H1 (cell line): Measurements from ENCODE around the gene OTOS. TPM values are rescaled to one million over a fixed set of nuclear protein-coding genes. Genes with fewer than 3 reads are reported as not detected.

Source experiments
- CTCF ChIA-PET: fragments of 300-600 bp; sonication (Branson Sonifier 250); formaldehyde crosslinking; loops from one replicate; lab custom pipeline; 2021; ENCODE audit not compliant: partially characterized antibody; lab: Charles Lee
- POLR2A ChIA-PET: fragments of 300-600 bp; sonication (Branson Sonifier 250); formaldehyde crosslinking; loops from one replicate; lab custom pipeline; 2021; ENCODE audit warnings: inconsistent platforms; ENCODE audit not compliant: partially characterized antibody; lab: Charles Lee
- DNase-seq, 2 experiments: peaks; one replicate each; pipeline versions ENCODE4 v3.0.0 to v3.0.0-alpha.2; 2010 to 2022; ENCODE audit warnings: low spot score in 2 of 2, low read depth in 1 of 2, mixed read lengths in 1 of 2
- FAIRE-seq: peaks from 2 replicates; lab custom pipeline; 2011; peaks lifted over from hg19 to GRCh38; lab: Jason Lieb, UNC
- H2AFZ ChIP-seq: 2 replicates; pipeline ENCODE4 v1.8.1; 2012; ENCODE audit warnings: low read length, inconsistent platforms
- H2AK5ac ChIP-seq: 2 replicates; pipeline ENCODE4 v1.6.1; 2013; ENCODE audit warnings: low read depth, low read length
- H2BK120ac ChIP-seq: replicated peaks from 2 replicates; pipeline ENCODE3; 2013; ENCODE audit warnings: low read depth, low read length, inconsistent platforms
- H2BK12ac ChIP-seq: 2 replicates; pipeline ENCODE4 v1.6.1; 2013; ENCODE audit warnings: low read depth, low read length
- H2BK15ac ChIP-seq: 2 replicates; pipeline ENCODE4 v1.6.1; 2013; ENCODE audit warnings: low read length
- H2BK20ac ChIP-seq: 2 replicates; pipeline ENCODE4 v1.6.1; 2013; ENCODE audit warnings: low read length
- H2BK5ac ChIP-seq: 2 replicates; pipeline ENCODE4 v1.6.1; 2013; ENCODE audit warnings: low read depth, low read length
- H3K14ac ChIP-seq: 2 replicates; pipeline ENCODE4 v1.6.1; 2013; ENCODE audit warnings: inconsistent platforms; ENCODE audit not compliant: insufficient read length
- H3K18ac ChIP-seq: 2 replicates; pipeline ENCODE4 v1.6.1; 2013; ENCODE audit warnings: low read length; ENCODE audit errors: extremely low read depth
- H3K23ac ChIP-seq: 2 replicates; pipeline ENCODE4 v1.6.1; 2013; ENCODE audit warnings: inconsistent platforms; ENCODE audit not compliant: insufficient read length
- H3K23me2 ChIP-seq: 2 replicates; pipeline ENCODE4 v1.6.1; 2013; ENCODE audit warnings: low read depth, low read length
- H3K27ac ChIP-seq: 2 replicates; pipeline ENCODE4 v1.6.1; 2011; ENCODE audit warnings: low read depth, low read length, inconsistent platforms
- H3K27me3 ChIP-seq, 4 experiments: replicated peaks in 1 of 4; 1 replicate in 1 of 4; 2 replicates in 3 of 4; pipeline versions ENCODE4 v1.6.1 to v1.8.1; 2011 to 2013; ENCODE audit warnings: low read length in 3 of 4, mild to moderate bottlenecking in 3 of 4, inconsistent platforms in 2 of 4, mixed read lengths in 2 of 4, moderate library complexity in 1 of 4; ENCODE audit not compliant: control insufficient read depth in 3 of 4, insufficient read depth in 3 of 4; ENCODE audit errors: extremely low read depth in 1 of 4
- H3K36me3 ChIP-seq, 4 experiments: 2 replicates each; pipeline versions ENCODE4 v1.6.1 to v1.8.1; 2011 to 2013; ENCODE audit warnings: mild to moderate bottlenecking in 4 of 4, low read length in 3 of 4, moderate library complexity in 2 of 4, control low read depth in 1 of 4, inconsistent platforms in 1 of 4; ENCODE audit not compliant: insufficient read depth in 4 of 4, control insufficient read depth in 2 of 4
- H3K4ac ChIP-seq: replicated peaks from 2 replicates; pipeline ENCODE3; 2013; ENCODE audit warnings: low read length, low read depth, mixed read lengths, inconsistent platforms; ENCODE audit not compliant: insufficient read length
- H3K4me1 ChIP-seq, 4 experiments: replicated peaks in 1 of 4; 1 replicate in 1 of 4; 2 replicates in 3 of 4; pipeline versions ENCODE4 v1.6.1 to v1.8.1; 2011 to 2013; ENCODE audit warnings: low read length in 3 of 4, inconsistent platforms in 2 of 4, mixed read lengths in 1 of 4; ENCODE audit not compliant: insufficient read depth in 4 of 4, control insufficient read depth in 3 of 4
- H3K4me2 ChIP-seq, 2 experiments: 2 replicates each; pipeline versions ENCODE4 v1.6.1 to v1.8.1; 2011 to 2013; ENCODE audit warnings: low read depth in 2 of 2, low read length in 2 of 2, control low read depth in 1 of 2, inconsistent platforms in 1 of 2, mild to moderate bottlenecking in 1 of 2; ENCODE audit not compliant: insufficient read depth in 1 of 2
- H3K4me3 ChIP-seq, 4 experiments: fragments of 200-600, 300-600 bp in 1 of 4; sonication (generic), shearing (Covaris generic), sonication (Bioruptor Twin) in 1 of 4; 2 replicates each; pipeline versions ENCODE4 v1.5.1 to v1.8.1; 2011 to 2016; ENCODE audit warnings: low read length in 4 of 4, low read depth in 3 of 4, control low read depth in 2 of 4, inconsistent platforms in 2 of 4, mild to moderate bottlenecking in 2 of 4, mixed read lengths in 1 of 4, moderate library complexity in 1 of 4; ENCODE audit not compliant: insufficient read depth in 2 of 4; ENCODE audit errors: extremely low read depth in 1 of 4
- H3K56ac ChIP-seq: replicated peaks from 2 replicates; pipeline ENCODE3; 2013; ENCODE audit warnings: low read depth, mild to moderate bottlenecking, mixed read lengths, low read length, inconsistent platforms; ENCODE audit not compliant: insufficient read length
- H3K79me1 ChIP-seq: 2 replicates; pipeline ENCODE4 v1.6.1; 2013; ENCODE audit warnings: low read depth, low read length, control low read depth
- H3K79me2 ChIP-seq, 2 experiments: 2 replicates each; pipeline versions ENCODE4 v1.6.1 to v1.8.1; 2012 to 2013; ENCODE audit warnings: low read length in 2 of 2, mild to moderate bottlenecking in 2 of 2, inconsistent platforms in 1 of 2; ENCODE audit not compliant: insufficient read depth in 2 of 2, control insufficient read depth in 1 of 2
- H3K9ac ChIP-seq, 4 experiments: replicated peaks in 1 of 4; 1 replicate in 1 of 4; 2 replicates in 3 of 4; pipeline versions ENCODE4 v1.6.1 to v1.8.1; 2011 to 2013; ENCODE audit warnings: low read depth in 3 of 4, low read length in 3 of 4, control low read depth in 2 of 4, mild to moderate bottlenecking in 2 of 4, moderate library complexity in 2 of 4, inconsistent platforms in 1 of 4; ENCODE audit errors: extremely low read depth in 1 of 4
- H3K9me3 ChIP-seq, 2 experiments: 2 replicates each; pipeline versions ENCODE4 v1.6.1 to v1.8.1; 2012 to 2013; ENCODE audit warnings: mild to moderate bottlenecking in 2 of 2, moderate library complexity in 2 of 2, control low read depth in 1 of 2, inconsistent platforms in 1 of 2, low read depth in 1 of 2, low read length in 1 of 2, mixed read lengths in 1 of 2; ENCODE audit not compliant: insufficient read depth in 2 of 2
- H4K20me1 ChIP-seq, 2 experiments: replicated peaks in 1 of 2; 2 replicates each; pipeline versions ENCODE3 to v1.8.1; 2011 to 2013; ENCODE audit warnings: inconsistent platforms in 2 of 2, low read length in 2 of 2, mild to moderate bottlenecking in 1 of 2; ENCODE audit not compliant: insufficient read depth in 2 of 2, control insufficient read depth in 1 of 2
- H4K5ac ChIP-seq: 2 replicates; pipeline ENCODE4 v1.6.1; 2013; ENCODE audit warnings: low read length, low read depth, mixed read lengths, inconsistent platforms; ENCODE audit not compliant: insufficient read length
- H4K8ac ChIP-seq: 2 replicates; pipeline ENCODE4 v1.8.0; 2013; ENCODE audit warnings: mild to moderate bottlenecking, moderate library complexity, low read length, inconsistent platforms; ENCODE audit not compliant: insufficient read depth; ENCODE audit errors: extremely low read depth
- H4K91ac ChIP-seq: replicated peaks from 2 replicates; pipeline ENCODE3; 2013; ENCODE audit warnings: low read length, mixed read lengths, inconsistent platforms; ENCODE audit not compliant: insufficient read length
- BACH1 ChIP-seq: IDR thresholded peaks from 2 replicates; pipeline ENCODE4 v1.6.1; 2012; ENCODE audit warnings: low read length, improper control_type of control experiment
- EP300 ChIP-seq, 2 experiments: IDR thresholded peaks; 1 replicate in 1 of 2; 2 replicates in 1 of 2; pipeline ENCODE4 v1.6.1; 2011 to 2012; ENCODE audit warnings: low read depth in 2 of 2, low read length in 2 of 2, mild to moderate bottlenecking in 2 of 2, borderline replicate concordance in 1 of 2, inconsistent platforms in 1 of 2, moderate library complexity in 1 of 2
- HDAC6 ChIP-seq: IDR thresholded peaks from one replicate; pipeline ENCODE4 v1.7.1; 2012; ENCODE audit warnings: low read depth, mild to moderate bottlenecking, inconsistent platforms, low read length, moderate library complexity
- KDM1A ChIP-seq: fragments of 200-600, 300-600 bp; sonication (generic); IDR thresholded peaks from 2 replicates; pipeline ENCODE4 v1.7.1; 2016; ENCODE audit warnings: mild to moderate bottlenecking, low read length, borderline replicate concordance
- MAFK ChIP-seq: IDR thresholded peaks from 2 replicates; pipeline ENCODE4 v1.6.1; 2012; ENCODE audit warnings: low read depth, mild to moderate bottlenecking, improper control_type of control experiment, low read length
- PHF8 ChIP-seq: fragments of 200-600 bp; sonication (generic); conservative IDR thresholded peaks from 2 replicates; pipeline ENCODE4 v1.7.1; 2012; ENCODE audit warnings: low read depth, mild to moderate bottlenecking, inconsistent platforms, low read length, moderate library complexity
- POLR2A ChIP-seq, 2 experiments: IDR thresholded peaks; 1 replicate in 1 of 2; 2 replicates in 1 of 2; pipeline ENCODE4 v1.6.1; 2011; ENCODE audit warnings: low read depth in 2 of 2, low read length in 2 of 2, mild to moderate bottlenecking in 2 of 2; ENCODE audit errors: control extremely low read depth in 1 of 2
- SIX5 ChIP-seq: IDR thresholded peaks from 2 replicates; pipeline ENCODE4 v1.6.1; 2011; ENCODE audit warnings: mild to moderate bottlenecking, low read depth, low read length
- SP2 ChIP-seq: IDR thresholded peaks from 2 replicates; pipeline ENCODE4 v1.6.1; 2012; ENCODE audit warnings: mild to moderate bottlenecking, low read length, inconsistent platforms
- SUZ12 ChIP-seq: fragments of 200-600 bp; sonication (generic); IDR thresholded peaks from 2 replicates; pipeline ENCODE4 v1.6.1; 2012; ENCODE audit warnings: mild to moderate bottlenecking, inconsistent platforms, low read length, moderate library complexity, mixed read lengths
- TAF1 ChIP-seq: IDR thresholded peaks from 2 replicates; pipeline ENCODE4 v1.6.1; 2011; ENCODE audit warnings: mild to moderate bottlenecking, low read depth, low read length
- TEAD4 ChIP-seq: IDR thresholded peaks from 2 replicates; pipeline ENCODE4 v1.6.1; 2012; ENCODE audit warnings: low read depth, low read length, inconsistent platforms, mixed read lengths
- WGBS, 2 experiments: shearing (Covaris generic) in 1 of 2; methylation state at CpG; one replicate each; pipeline versions ENCODE4 v1.1.6 to v1.1.7; 2013 to 2015; ENCODE audit warnings: low lambda C conversion rate in 2 of 2, mixed read lengths in 2 of 2, inconsistent platforms in 1 of 2, low coverage in 1 of 2, missing lambda C conversion rate in 1 of 2; ENCODE audit not compliant: insufficient replicate concordance in 2 of 2, insufficient coverage in 1 of 2, insufficient read length in 1 of 2; ENCODE audit errors: extremely low coverage in 1 of 2, missing lambda C conversion rate in 1 of 2; 5-methylcytosine and 5-hydroxymethylcytosine counted together
- polyA plus RNA-seq, 7 experiments: library from polyadenylated mRNA; depleted of rRNA in 3 of 7; stranded (reverse) in 5 of 7; unstranded in 2 of 7; fragments of >200 nt in 5 of 7; fragments of 200-250 nt in 2 of 7; gene quantifications; 1 replicate in 5 of 7; 2 replicates in 1 of 7; 4 replicates in 1 of 7; pipeline versions ENCODE4 v1.2.1 to v1.2.3, GENCODE V29; 2011 to 2013; ENCODE audit warnings: missing spikeins in 2 of 7, mixed read lengths in 2 of 7
- total RNA-seq: library from RNA; stranded (reverse); fragmentation: NEBNext Ultra II Directional; extraction: Animal tissue kit (Norgen Biotek cat#: 25700); gene quantifications from 2 replicates; pipeline ENCODE4 v1.2.1, GENCODE V29; 2021

OTOS gene
- total and polyA plus RNA-seq, 2 of the 8 experiments (the other 6 are each of a cell fraction or from before 2014, with no cell fraction given), result 0.17 TPM; not detected in 1

DNA sequence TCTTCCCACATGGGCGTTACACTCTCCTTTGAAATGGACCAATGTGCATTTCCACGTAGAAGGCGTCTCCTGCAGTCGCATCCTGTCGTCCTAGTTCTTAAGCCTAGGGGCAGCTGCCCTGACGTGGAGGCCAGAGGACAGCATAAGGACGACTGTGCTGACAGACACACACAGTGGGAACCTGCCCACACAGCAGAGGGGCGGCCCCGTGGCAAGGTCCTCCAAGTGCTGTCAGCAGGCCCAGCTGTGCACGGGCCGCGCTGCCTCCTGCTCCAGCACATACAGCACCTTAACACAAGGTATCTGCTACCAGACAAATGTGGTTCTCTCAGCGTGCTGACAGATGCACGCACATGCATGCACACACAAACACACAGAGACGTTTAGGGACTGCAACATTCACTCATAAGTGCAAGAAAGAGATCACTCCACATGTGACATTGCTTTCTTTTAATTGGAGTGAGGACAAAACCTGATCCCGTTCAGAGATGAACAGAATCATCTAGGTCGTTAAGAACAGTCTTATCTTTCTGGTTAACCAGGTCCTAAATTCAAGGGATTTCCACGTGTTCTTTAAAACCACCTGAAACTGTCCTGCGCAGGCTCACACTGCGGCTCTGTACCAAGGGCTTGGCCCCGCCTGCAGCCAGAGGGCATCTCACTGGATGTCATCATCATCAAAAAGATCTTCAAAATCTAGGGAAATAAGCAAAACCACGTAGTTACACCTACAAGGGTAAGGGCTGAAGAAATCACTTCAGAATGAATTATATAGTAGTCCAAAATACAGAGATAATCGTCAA, 9.9 kb downstream of the OTOS start:
- FAIRE-seq, result no peak
- no peak overlapping the region for H3K4ac ChIP-seq
- TF ChIP-seq SIX5, result no peak
- TF ChIP-seq POLR2A (IDR thresholded peaks at IDR 0.05; ENCODE audit: control extremely low read depth in 1 of 2, low read depth in 2 of 2, low read length in 2 of 2), result no peak
- TF ChIP-seq KDM1A, result no peak
- TF ChIP-seq HDAC6, result no peak
- no peak for TF ChIP-seq TAF1
- TF ChIP-seq MAFK, result no peak
- no peak for TF ChIP-seq SP2
- TF ChIP-seq EP300 (IDR thresholded peaks at IDR 0.05; ENCODE audit: borderline replicate concordance in 1 of 2, low read depth in 2 of 2, low read length in 2 of 2), result no peak
- no peak for TF ChIP-seq TEAD4
- TF ChIP-seq BACH1, result no peak
- TF ChIP-seq SUZ12, result no peak
- no peak for TF ChIP-seq PHF8

More for the DNA sequence above, 9.9 kb downstream of the OTOS start:
- Histone ChIP-seq H3K14ac (no peak overlapping the region), H3K27ac (no peak overlapping the region), H4K5ac (no peak overlapping the region), H2BK12ac (no peak overlapping the region), H3K36me3 (peaks cover 22 to 65% (median 58%) of the 10 kb centered on the region in 4 experiments), H2BK20ac (no peak overlapping the region), H3K23ac (no peak overlapping the region), H3K4me1 (peaks cover 0 to 9% (median 6%) of the 10 kb centered on the region in 4 experiments; a peak in 6 of 7 replicates), H4K8ac (no peak overlapping the region), H3K4me2 (no peak overlapping the region), H2BK120ac (no peak overlapping the region), H4K20me1 (peaks cover 19 to 20% of the 10 kb centered on the region in 2 experiments), H3K79me2 (peaks cover 9 to 19% of the 10 kb centered on the region in 2 experiments), H3K18ac (no peak overlapping the region), H3K9ac (no peak overlapping the region), H3K9me3 (no peaks in the 10 kb centered on the region), H2AK5ac (no peak overlapping the region), H3K56ac (no peak overlapping the region), H3K79me1 (peaks cover 10% of the 10 kb centered on the region), H3K4me3 (no peak overlapping the region), H2BK15ac (no peak overlapping the region), H2AFZ (no peak overlapping the region), H4K91ac (no peak overlapping the region), H3K27me3 (no peaks in the 10 kb centered on the region), H3K23me2 (peaks cover 7% of the 10 kb centered on the region; the same call in 1 of the 2 replicates), H2BK5ac (no peak overlapping the region)
- WGBS, 2 experiments, result 92% methylated on average over 23 of the region's 23 CpGs; no CpG with 5 or more reads in 1 of the 2 experiments
- ChIA-PET POLR2A (interaction anchor here (0.6 kb wide), 1 partner anchor 1773 kb away, joined by 3 read pairs; no protein-coding TSS in a partner anchor), CTCF (interaction anchor here (0.9 to 1.3 kb wide), 2 partner anchors 32 to 69 kb away, joined by 3 to 4 read pairs; no protein-coding TSS in a partner anchor)
- no peak for DNase-seq
